Activated CD8-positive, alpha-beta memory T cell treated with anti-CD3 and anti-CD28 coated beads for 48 hours (primary cell): ENCODE data around the gene ACAP3.

Source experiments
- DNase-seq, 3 experiments: peaks; one replicate each; pipeline ENCODE4 v3.0.0-alpha.2; 2020; ENCODE audit warnings: low read depth in 2 of 3, low spot score in 2 of 3

The ACAP3 gene

DNA sequence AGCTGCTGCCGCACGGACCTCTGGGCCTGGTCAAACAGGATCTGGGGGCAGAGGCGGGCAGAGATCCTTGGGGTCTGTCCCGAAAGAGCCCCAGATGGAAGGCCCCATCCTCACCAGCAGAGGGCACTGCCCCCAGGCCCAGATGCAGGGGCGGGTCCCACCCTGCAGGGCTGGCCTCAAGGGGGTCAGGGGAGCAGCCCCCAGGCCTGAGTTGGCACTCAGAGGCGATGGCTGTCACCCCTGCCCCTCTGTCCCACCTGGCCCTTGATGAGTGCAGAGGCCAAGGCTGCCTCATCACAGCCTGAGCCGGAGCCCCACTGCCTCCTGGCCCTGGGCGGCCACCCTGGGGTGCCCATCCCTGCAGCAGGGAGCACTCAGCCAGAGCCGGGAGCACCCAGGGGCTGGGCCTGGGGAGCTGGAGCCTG, 5.7 kb downstream of the ACAP3 start:
- DNase-seq: no peak

DNA sequence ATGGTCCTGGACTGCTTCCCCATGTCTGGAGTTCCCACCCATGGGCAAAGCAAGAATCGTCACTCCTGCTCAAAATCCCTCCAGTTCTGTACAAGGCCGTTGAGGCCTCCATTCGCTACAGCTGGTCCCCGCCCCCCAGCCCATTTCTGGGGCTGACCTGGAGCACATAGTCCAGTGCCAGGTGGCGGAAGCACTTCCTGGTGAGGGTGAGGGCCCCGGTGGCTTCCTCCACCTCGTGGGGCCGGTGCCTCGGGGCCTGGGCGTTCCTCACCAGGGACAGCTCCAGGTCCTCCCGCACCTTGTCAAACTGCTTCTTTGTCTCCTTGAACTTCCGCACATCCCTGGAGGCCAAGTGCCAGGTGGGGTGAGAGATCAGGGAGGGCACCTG, 7.4 kb downstream of the ACAP3 start:
- no peak for DNase-seq

DNA sequence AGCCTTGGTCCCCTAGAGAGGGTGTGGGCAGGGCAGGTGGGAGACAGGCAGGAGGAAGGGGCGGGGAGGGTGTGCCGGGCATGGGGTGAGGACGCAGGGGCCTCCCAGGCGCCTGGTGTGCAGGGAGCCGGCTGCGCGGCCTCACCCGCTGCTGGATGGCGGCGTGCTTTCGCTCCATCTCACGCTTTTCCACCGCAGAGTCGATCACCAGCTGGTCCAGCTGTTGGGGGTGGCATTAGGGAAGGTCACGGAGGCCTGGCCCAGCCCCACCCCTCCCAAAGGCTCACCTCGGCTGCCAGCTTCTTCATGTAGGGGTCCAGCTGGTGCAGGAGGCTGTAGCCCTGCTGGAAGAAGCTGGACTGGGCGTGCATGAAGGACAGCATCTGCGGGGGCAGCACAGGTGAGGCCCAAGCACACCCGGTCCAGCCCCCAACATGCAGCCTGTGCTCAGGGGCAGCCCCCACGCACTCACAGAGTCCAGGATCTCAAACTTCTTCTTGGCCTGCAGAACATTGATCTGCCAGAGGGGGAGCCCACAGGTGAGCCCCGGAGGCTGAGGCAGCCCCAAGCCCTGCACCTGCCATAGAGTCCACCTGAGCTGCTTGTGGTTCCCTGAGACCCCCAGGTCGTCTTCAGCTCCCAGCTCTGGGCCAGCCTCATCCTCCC, 7.9 kb downstream of the ACAP3 start:
- DNase-seq: no peak

DNA sequence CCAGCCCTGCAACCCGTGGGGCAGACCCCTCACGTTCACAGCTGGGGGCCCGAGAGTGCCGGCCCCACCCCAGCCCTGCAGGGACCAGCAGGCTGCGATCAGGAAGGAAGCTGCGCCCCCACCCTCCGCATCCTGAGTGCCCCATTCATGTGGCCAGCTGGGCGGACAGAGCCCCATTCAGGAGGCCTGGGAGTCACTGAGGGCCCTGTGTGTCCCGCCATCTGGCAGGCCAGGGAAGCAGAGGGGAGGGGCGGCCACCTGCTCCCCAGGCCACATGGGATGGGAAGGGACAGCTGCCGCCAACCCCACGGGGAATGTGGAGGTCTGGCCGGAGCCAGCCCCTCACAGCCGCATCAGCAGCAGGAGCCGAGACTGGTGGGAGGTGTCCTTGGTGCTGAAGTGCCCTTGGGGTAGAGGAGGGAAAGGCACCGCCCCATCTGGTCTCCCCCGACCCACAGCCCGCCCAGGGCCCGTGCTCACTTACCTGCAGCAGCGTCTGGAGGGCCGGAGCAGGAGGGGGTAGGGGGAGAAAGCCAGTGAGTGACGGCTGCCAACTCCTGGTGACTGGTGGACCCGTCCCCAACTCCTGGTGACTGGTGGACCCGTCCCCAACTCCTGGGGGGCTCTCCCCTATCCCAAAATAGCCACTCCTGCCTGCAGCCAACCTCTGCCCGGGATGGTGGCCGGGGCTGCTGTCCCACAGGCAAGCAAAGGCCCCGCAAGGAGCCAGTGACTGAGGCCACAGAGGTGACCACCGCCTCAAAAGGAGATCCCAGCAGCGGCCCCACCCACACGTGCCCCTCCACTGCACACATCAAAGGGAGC, 8.7 kb downstream of the ACAP3 start:
- DNase-seq: no peak

DNA sequence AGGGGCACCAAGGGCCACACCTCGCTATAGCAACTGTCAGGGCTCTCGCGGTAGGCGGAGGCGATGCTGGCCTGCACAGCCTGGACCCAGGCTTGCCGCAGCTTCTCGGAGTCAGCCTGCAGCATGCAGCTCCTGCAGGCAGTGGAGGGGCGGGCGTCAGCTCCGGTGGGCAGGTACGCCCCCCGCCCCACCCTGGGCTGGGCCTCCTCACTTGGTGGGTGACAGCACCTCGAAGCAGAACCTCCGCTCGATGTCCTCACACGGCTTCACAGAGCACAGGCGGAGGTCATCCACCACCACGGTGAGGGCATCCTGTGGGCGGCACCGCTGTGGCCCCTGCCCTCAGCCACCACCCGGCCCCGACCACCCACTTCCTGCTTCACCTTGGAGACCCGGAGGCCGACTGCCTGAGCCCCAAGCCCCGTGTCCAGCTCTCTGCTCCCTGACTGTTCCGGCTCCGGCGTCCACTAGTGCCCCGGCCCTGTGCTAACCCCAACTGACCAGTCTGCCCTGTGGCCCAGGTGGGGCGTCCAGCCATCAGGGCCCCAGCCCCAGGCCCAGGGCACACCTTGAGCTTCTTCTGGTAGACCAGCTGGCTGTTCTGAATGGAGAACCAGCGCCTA, 9.8 kb downstream of the ACAP3 start:
- no peak for DNase-seq

DNA sequence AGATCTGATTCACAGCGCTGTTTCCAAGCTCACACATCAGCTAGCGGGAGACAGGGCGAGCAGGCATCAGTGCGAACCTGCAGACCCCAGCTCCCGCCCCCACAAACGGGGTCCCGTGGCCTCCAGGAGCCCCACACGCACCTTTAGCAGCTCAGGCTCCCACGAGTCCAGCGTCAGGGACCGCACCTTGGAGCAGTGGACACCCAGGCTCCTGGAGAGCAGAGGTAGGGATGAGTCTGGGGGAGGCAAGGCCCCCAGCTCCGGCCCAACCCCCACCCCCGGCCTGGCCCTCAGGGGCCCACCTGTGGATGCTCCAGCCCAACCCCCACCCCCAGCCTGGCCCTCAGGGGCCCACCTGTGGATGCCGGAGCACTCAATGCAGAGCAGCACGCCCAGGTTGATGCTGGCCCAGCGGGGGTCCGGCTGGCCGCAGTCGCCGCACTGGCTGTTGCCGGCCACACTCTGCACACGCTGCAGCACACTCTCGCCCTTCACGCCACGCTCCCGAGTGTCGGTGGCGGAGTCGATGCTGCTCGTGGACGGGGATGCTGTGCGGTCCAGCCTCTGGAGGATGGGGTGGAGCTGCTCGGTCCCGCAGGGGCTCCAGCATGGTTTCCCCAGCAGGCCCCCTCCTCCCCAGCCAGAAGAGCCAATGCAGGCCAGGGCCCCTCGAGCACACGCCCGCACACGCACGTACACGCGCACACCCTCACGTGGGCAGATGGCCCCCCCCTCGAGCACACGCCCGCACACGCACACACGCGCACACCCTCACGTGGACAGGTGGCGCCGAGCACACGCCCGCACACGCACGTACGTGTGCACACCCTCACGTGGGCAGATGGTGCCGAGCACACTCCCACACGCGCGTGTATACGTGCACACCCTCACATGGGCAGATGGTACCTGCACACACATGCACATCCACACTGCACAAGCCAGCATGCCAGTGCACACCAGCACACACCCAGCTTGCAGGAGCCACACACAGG, 11.4 kb downstream of the ACAP3 start:
- DNase-seq: no peak

DNA sequence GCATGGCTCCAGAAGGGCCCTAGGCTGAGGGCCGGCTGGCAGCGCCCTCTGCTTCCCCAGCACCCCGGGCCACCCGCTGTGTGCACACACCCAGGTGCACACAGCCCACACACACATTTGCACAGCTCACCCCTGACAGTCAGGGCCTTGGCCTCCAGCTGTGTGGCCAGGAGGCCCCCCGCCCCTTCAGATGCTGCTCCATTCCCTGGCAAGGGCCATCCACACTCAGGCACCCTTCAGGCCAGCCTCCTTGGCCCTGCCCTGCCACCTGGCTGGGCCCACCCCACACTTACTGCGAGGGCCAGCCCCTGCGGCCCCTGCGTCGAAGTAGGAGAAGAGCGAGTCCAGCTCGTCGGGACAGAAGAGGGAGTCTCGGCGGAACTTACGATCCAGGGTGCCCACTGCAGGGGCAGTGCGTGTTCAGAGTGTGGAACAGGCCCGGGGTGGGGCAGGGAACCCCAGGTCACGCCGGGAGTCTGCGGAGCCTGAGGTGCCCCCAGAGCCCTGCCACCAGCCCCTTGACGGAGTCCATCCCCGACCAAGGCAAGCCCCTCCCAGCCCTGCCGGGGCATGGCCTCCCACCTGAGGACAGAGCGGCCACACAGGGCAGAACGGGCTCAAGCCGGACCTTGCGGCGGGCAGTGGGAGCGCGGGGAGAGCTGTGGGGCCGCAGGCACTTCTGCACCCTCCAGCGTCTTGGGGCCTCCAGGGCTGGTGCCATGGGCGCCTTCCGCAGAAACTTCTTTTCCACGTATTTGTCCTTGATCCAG, 12.4 kb downstream of the ACAP3 start:
- no peak for DNase-seq

DNA sequence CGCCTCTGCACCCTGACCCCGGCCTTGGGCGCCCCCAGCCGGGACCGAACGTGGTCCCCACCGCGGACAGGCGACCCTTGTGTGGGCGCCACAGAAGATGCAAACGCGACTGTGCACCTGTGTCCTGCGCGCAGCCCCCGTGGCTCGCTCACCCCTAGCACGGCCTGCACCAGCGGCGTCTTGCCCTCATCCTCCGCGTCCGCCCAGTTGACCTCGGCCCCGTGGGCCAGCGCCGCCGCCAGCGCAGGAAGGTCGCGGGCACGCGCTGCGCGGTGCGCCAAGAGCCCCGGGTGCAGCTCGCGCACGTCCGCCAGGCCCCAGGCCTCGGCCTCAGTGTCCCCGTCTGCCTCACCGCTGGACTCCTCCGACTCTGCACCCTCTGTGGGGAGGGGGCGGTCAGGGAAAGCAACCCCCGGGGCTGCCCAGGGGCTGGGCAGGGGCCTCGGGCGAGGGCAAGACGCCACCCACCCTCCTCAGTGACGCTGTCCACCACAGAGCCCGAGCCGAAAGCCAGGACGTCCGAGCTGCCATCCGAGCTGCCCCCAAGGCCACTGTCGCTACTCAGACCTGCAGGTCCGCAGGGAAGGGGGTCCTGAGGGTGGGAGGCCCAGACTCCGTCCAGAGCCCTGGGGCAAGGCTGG, 13.4 kb downstream of the ACAP3 start:
- no peak for DNase-seq

DNA sequence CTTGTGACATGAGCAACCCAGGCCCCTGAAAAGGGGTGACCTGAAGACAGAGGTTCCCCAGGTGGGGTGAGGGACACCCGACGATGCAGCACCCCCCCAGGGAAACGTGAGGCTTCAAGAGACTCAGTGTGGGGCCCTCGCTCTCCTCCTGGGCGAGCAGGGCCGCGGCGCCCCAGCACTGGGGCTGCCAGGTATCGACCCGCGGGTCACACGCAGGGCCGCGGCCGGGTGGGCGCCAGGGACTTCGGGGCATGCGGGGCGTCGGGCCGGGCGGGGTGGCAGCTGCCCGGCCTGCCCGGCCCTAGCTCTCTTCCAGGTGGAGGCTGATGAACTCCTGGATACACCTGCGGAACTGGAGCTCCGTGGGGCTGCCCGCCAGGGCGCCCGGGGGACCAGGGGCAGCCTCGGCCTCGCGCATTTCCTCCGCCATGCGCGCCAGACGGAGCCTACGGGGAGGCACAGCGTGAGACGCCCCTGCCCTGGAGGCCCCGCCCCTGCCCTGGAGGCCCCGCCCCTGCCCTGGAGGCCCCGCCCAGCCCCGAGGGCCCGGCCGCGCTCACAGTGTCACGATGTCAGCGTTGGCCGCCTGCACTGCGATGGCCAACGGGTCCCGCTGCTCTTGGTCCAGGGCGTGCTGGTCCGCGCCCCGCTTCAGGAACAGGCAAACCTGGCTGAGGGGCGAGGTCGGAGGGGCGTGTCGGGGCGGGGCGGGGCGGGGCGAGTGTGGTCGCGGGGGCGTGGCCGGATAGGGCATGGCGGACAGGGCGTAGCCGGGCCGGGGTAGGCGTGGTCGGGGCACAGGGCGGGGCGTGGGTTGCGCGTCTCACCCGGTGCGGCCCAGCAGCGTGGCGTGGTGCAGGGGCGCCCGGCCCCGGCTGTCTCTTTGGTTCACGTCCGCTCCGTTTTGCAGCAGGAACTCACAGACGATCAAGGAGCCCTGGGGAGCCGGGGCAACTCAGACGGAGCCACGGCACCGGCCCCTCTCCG, 14.2 kb downstream of the ACAP3 start:
- DNase-seq: no peak

DNA sequence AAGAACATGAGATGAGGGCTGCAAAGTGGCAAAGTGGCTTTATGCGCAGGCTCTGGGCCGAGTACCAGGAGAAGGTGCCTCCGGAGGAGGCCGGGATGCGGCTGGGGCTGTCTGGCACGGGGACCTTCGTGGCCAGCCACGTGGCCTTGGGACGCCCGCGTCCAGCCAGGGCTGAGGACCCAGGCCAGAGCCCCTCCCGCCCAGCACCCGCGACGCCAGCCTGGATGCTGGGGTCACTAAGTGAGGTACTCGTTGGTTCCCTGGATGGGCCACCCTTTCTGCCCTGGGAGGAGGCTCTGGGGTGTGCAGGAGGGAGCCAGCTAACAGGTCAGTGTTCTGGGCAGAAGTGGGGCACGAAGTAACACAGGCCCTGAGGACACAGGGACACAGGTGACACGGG, 14.9 kb downstream of the ACAP3 start:
- no peak for DNase-seq

DNA sequence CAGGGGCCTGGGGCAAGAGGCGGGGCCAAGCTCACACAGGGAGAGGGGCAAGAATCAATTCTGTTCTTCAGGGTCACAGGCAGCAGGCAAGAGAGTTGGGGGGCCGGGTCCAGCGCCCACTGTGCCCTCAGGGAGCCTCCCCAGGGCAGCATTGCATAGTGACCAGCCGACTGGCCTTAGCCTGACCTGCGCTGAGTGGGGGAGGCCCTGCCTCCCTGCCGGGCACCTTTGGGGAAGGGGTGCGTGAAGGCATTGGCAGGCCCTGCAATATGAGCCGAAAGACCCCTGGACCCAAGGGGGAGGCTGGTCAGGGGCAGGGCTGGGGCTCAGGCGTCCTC, 15.3 kb downstream of the ACAP3 start:
- no peak for DNase-seq

DNA sequence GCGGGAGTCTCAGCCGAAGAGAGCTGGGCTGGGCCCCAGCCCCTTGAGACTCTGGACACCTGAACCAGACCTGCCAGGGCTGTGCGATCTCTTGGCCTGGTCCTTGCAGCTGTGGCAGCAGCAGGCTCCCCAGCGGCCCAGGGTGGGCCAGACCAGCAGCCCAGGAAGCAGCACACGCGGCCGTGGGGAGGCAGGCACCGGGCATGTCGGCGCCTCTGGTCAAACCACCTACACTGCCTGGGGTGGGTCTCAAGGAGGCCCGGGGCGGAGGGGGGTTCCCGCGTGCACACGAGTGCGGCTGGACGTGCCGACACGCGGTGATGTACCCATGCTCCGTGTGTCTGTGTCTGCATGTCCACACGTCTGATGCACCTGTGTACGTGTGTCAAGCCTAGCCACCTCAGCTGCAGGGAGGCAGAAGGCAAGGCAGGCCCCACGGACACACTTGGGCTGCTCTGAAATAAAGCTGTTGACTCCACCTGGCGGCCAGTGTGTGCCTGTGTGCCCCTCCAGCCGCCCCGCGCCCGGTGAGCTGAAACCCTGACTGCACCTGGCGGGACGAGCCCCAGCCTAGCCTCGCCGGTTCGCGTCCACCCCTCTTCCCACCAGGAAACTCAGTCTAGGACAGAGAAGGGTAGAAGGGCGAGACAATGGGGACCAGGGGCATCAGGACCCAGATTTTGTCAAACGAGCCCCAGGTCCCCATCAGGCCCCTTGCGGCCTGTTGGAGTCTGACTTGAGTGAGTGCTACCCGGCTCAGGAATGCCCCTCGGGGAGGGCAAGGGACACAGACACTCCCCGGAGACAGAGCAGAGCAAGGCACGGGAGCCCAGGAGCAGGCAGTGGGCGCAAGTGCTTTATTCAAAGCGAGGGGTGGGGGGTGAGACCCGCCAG, 15.9 kb downstream of the ACAP3 start:
- DNase-seq: no peak

DNA sequence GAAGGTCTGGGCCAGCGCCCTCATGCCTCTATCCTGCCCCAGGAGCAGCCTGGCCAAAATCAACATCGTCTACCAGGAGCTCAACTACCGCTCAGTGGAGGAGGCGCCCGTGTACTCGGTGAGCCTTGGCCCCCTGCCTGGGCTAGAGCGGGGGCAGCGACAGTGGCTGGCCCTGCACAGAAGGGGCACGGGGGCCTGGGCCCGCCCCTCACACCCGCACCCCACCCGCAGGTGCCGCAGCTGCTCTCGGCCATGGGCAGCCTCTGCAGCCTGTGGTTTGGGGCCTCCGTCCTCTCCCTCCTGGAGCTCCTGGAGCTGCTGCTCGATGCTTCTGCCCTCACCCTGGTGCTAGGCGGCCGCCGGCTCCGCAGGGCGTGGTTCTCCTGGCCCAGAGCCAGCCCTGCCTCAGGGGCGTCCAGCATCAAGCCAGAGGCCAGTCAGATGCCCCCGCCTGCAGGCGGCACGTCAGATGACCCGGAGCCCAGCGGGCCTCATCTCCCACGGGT, 16.7 kb downstream of the ACAP3 start:
- no peak for DNase-seq

DNA sequence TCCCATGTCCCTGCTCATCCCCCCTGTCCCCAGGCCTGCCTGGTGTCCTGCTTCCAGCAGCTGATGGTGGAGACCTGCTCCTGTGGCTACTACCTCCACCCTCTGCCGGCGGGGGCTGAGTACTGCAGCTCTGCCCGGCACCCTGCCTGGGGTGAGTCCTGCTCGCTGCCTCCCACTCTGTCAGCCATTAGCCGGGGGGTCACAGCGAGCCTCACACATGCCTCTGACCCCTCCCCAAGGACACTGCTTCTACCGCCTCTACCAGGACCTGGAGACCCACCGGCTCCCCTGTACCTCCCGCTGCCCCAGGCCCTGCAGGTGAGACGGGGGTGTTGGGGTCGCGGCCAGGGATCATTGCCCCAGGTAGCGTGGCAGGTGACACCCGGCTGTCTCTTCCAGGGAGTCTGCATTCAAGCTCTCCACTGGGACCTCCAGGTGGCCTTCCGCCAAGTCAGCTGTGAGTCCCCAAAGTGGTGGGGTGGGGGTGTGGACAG, 17.4 kb downstream of the ACAP3 start:
- no peak for DNase-seq

DNA sequence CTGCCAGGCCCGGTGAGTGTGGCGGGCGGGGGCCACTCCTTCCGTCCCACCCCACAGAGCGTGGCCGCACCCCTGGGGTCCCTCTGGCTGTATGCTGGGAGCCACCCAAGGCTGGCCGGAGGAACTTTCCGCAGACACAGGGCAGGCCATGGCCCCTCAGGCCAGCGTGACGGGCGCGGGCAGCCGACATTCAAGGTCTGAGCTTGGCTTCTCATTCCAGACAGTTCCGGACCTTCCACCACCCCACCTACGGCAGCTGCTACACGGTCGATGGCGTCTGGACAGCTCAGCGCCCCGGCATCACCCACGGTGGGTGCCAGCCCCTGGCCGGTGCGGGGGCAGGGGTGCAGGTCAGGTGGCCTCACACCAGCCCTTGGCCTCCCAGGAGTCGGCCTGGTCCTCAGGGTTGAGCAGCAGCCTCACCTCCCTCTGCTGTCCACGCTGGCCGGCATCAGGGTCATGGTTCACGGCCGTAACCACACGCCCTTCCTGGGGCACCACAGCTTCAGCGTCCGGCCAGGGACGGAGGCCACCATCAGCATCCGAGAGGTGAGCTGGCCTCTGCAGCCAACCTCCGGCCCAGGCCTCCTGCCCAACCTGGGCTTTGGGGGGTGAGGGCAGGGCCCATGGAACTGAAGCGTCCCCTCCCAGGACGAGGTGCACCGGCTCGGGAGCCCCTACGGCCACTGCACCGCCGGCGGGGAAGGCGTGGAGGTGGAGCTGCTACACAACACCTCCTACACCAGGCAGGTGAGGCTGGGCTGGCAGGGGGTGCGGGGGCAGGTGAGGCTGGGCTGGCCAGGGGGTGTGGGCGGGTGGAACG, 20.2 kb downstream of the ACAP3 start:
- DNase-seq: no peak
